Endothelial cell of umbilical vein (primary cell): ENCODE measurements around the gene SRRM2. TPM values are rescaled to one million over a fixed set of nuclear protein-coding genes. Genes with fewer than 3 reads are reported as not detected.

Source experiments
- BruUV-seq: library from RNA; stranded (reverse); fragments of 400-500 nt; replicated peaks from 2 replicates; lab custom pipeline; 2021; lab: Mats Ljungman, UMichigan
- CTCF ChIA-PET: fragments of 300-600, 350-600 bp; sonication (Branson Sonifier 250); formaldehyde crosslinking; loops from one replicate; lab custom pipeline; 2021; ENCODE audit warnings: antibody characterized with exemption, inconsistent platforms; lab: Charles Lee
- POLR2A ChIA-PET: fragments of 300-600, 350-600 bp; sonication (Branson Sonifier 250); formaldehyde crosslinking; loops from one replicate; lab custom pipeline; 2021; ENCODE audit warnings: antibody characterized with exemption, inconsistent platforms; lab: Charles Lee
- DNase-seq: peaks from one replicate; pipeline ENCODE4 v3.0.0-alpha.2; 2011; ENCODE audit warnings: low read depth, low spot score
- FAIRE-seq: peaks from 2 replicates; lab custom pipeline; 2011; peaks lifted over from hg19 to GRCh38; lab: Jason Lieb, UNC
- H2AFZ ChIP-seq: 2 replicates; pipeline ENCODE4 v1.6.0; 2012; ENCODE audit warnings: low read depth, low read length, control low read depth, inconsistent platforms
- H3K27ac ChIP-seq: 2 replicates; pipeline ENCODE4 v1.5.1; 2011; ENCODE audit warnings: low read depth, mild to moderate bottlenecking, control low read depth, low read length, moderate library complexity; ENCODE audit not compliant: insufficient read depth
- H3K27me3 ChIP-seq, 2 experiments: 2 replicates each; pipeline versions ENCODE4 v1.6.0 to v1.6.1; 2011; ENCODE audit warnings: low read length in 2 of 2, mixed read lengths in 1 of 2; ENCODE audit not compliant: control insufficient read depth in 2 of 2, insufficient read depth in 2 of 2
- H3K36me3 ChIP-seq, 2 experiments: 2 replicates in 1 of 2; 3 replicates in 1 of 2; pipeline ENCODE4 v1.5.1; 2011; ENCODE audit warnings: low read length in 2 of 2, mild to moderate bottlenecking in 1 of 2, moderate library complexity in 1 of 2; ENCODE audit not compliant: control insufficient read depth in 2 of 2, insufficient read depth in 2 of 2; ENCODE audit errors: extremely low read depth in 1 of 2
- H3K4me1 ChIP-seq: 3 replicates; pipeline ENCODE4 v1.5.1; 2011; ENCODE audit warnings: mild to moderate bottlenecking, low read length; ENCODE audit not compliant: control insufficient read depth, insufficient read depth; ENCODE audit errors: extremely low read depth
- H3K4me2 ChIP-seq: 2 replicates; pipeline ENCODE4 v1.6.1; 2011; ENCODE audit warnings: low read length, control low read depth, mixed read lengths; ENCODE audit not compliant: insufficient read depth
- H3K4me3 ChIP-seq, 3 experiments: fragments of 200-600 bp in 1 of 3; sonication (generic), shearing (Covaris generic) in 1 of 3; replicated peaks in 1 of 3; 2 replicates each; pipeline ENCODE4 v1.5.1; 2011 to 2016; ENCODE audit warnings: control low read depth in 3 of 3, low read length in 3 of 3, mild to moderate bottlenecking in 2 of 3, inconsistent platforms in 1 of 3, low read depth in 1 of 3, moderate library complexity in 1 of 3; ENCODE audit not compliant: insufficient read depth in 1 of 3
- H3K79me2 ChIP-seq: 2 replicates; pipeline ENCODE4 v1.6.0; 2012; ENCODE audit warnings: low read length, inconsistent platforms; ENCODE audit not compliant: control insufficient read depth, insufficient read depth
- H3K9ac ChIP-seq: replicated peaks from 2 replicates; pipeline ENCODE3; 2011; ENCODE audit warnings: low read length, control low read depth; ENCODE audit not compliant: insufficient read depth; ENCODE audit errors: extremely low read depth
- H3K9me1 ChIP-seq: replicated peaks from 3 replicates; pipeline ENCODE4 v1.6.0; 2011; ENCODE audit warnings: mild to moderate bottlenecking, low read length; ENCODE audit not compliant: control insufficient read depth, insufficient read depth; ENCODE audit errors: extremely low read depth
- H3K9me3 ChIP-seq: replicated peaks from 2 replicates; pipeline ENCODE4 v1.5.1; 2012; ENCODE audit warnings: low read length, inconsistent platforms; ENCODE audit not compliant: control insufficient read depth, insufficient read depth
- H4K20me1 ChIP-seq: replicated peaks from 2 replicates; pipeline ENCODE3; 2011; ENCODE audit warnings: mild to moderate bottlenecking, low read length; ENCODE audit not compliant: control insufficient read depth, insufficient read depth; ENCODE audit errors: extremely low read depth
- EZH2 ChIP-seq: IDR thresholded peaks from 2 replicates; pipeline ENCODE4 v1.6.1; 2012; ENCODE audit warnings: borderline replicate concordance, low read depth, mild to moderate bottlenecking, moderate library complexity, low read length, inconsistent platforms; ENCODE audit not compliant: severe bottlenecking
- FOS ChIP-seq: IDR thresholded peaks from 2 replicates; pipeline ENCODE4 v1.6.1; 2011; ENCODE audit warnings: mild to moderate bottlenecking, low read length, moderate library complexity, borderline replicate concordance; ENCODE audit not compliant: insufficient read depth
- GATA2 ChIP-seq: IDR thresholded peaks from 2 replicates; pipeline ENCODE4 v1.7.0; 2011; ENCODE audit warnings: low read depth, mild to moderate bottlenecking, moderate library complexity, mixed read lengths, low read length; ENCODE audit not compliant: insufficient read length, insufficient read depth
- JUN ChIP-seq: IDR thresholded peaks from 2 replicates; pipeline ENCODE4 v1.6.1; 2011; ENCODE audit warnings: borderline replicate concordance, low read depth; ENCODE audit not compliant: insufficient read length, insufficient read depth
- MAX ChIP-seq: IDR thresholded peaks from 2 replicates; pipeline ENCODE4 v1.6.1; 2011; ENCODE audit not compliant: insufficient read depth, insufficient read length
- MYC ChIP-seq: IDR thresholded peaks from one replicate; pipeline ENCODE4 v1.6.1; 2011; ENCODE audit warnings: mild to moderate bottlenecking, low read depth, low read length
- POLR2A ChIP-seq: IDR thresholded peaks from 2 replicates; pipeline ENCODE4 v1.6.1; 2012; ENCODE audit warnings: low read depth, mild to moderate bottlenecking, control low read depth, low read length
- POLR2AphosphoS5 ChIP-seq: IDR thresholded peaks from 2 replicates; pipeline ENCODE4 v1.6.1; 2012; ENCODE audit warnings: low read depth, mild to moderate bottlenecking, control low read depth, low read length, moderate library complexity; ENCODE audit not compliant: insufficient read depth
- dilution Hi-C: fragments of 300-500 bp; cut with MboI; formaldehyde crosslinking; loops from one replicate; pipeline ENCODE4 v1.15.0; 2019; ENCODE audit warnings: low sequenced_read_pairs; ENCODE audit not compliant: extremely low pct_ligation_motif_present
- intact Hi-C: fragments of 100-400 bp; cut with micrococcal nuclease; formaldehyde crosslinking; loops from one replicate; pipeline ENCODE4 v1.10.0; 2022
- polyA plus RNA-seq, 4 experiments: library from polyadenylated mRNA; depleted of rRNA in 3 of 4; stranded (reverse) in 3 of 4; unstranded in 1 of 4; fragments of >200 nt; gene quantifications; 2 replicates each; pipeline versions ENCODE4 v1.2.1 to v1.2.3, GENCODE V29; 2011 to 2012; ENCODE audit warnings: missing spikeins in 1 of 4
- total RNA-seq: library from RNA; stranded (reverse); gene quantifications from 2 replicates; pipeline ENCODE4 v1.2.3, GENCODE V29; 2021
- TF ChIP-seq, protein P1 (sequence below), 2 donors: IDR thresholded peaks; 1 replicate in 1 of 2; 2 replicates in 1 of 2; pipeline ENCODE4 v1.5.1; 2011; ENCODE audit warnings: low read length in 2 of 2, mild to moderate bottlenecking in 2 of 2, moderate library complexity in 2 of 2, control low read depth in 1 of 2, inconsistent platforms in 1 of 2, low read depth in 1 of 2; ENCODE audit not compliant: insufficient read depth in 1 of 2; ENCODE audit errors: extremely low read depth in 1 of 2

Gene SRRM2
- total and polyA plus RNA-seq, 2 donors (not counting 3 experiments of a cell fraction or from before 2014, with no cell fraction given) = 270 to 483 TPM

DNA sequence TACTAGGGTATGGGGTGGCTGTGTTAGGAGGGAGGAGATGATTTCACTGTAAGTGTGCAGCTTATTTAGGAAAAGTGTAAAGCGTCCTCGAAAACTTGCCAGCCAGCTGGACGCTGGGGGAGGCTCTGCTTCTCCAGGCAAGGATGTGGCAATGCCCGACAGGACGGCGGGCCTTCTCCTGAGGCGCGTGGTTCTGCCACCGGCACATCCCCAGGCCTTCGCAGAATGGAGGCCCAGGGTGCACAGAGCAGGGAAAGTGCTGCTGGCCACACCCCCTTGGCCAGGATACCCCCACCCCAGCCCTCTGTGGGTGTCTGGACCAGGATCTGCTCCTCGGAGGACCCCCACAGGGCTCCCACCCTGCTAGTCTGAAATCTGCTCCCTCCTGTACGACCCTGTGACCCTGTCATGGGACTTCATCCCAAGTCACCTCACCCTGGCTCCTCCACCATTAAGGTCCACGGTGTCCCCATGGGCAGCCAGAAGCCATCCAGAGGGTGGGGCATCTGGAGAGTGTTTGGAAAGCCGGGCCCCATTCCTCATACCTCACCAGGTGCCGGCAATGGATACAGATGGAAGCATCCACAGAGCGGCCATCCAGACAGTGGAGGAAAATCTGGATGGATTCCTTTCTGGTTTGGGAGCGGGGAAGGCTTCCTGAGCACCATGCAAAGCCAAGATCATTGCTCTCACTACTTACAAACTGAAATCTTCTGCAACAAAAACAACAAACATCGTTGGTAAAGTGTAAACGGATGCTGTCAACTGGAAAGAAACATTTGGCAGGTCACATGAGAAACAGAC is 9.2 kb upstream of the SRRM2 start:
- Histone ChIP-seq H3K4me3 (no peak overlapping the region), H3K4me2 (no peak overlapping the region), H2AFZ (no peak overlapping the region), H3K9ac (no peak overlapping the region), H3K9me1 (no peaks in the 10 kb centered on the region), H3K36me3 (no peaks in the 10 kb centered on the region), H3K27me3 (no peaks in the 10 kb centered on the region), H3K27ac (no peak overlapping the region), H3K9me3 (no peaks in the 10 kb centered on the region), H3K79me2 (no peaks in the 10 kb centered on the region), H4K20me1 (no peaks in the 10 kb centered on the region), H3K4me1 (no peaks in the 10 kb centered on the region)
- DNase-seq (no peak), FAIRE-seq (no peak)
- no TSS peak for BruUV-seq
- dilution Hi-C loops = no loop called here
- ChIA-PET CTCF (no interaction called here), POLR2A (no interaction called here)
- intact Hi-C loops = no loop called here
- no peak for TF ChIP-seq JUN
- no peak for TF ChIP-seq GATA2
- no peak for TF ChIP-seq EZH2
- no peak for TF ChIP-seq POLR2AphosphoS5
- no peak for TF ChIP-seq POLR2A
- no peak for TF ChIP-seq MYC

- no peaks in the 10 kb centered on the region for H3K79me2 ChIP-seq
- TF ChIP-seq FOS (no peak), POLR2A (no peak), POLR2AphosphoS5 (no peak), JUN (no peak), EZH2 (no peak), MYC (no peak), MAX (no peak), GATA2 (no peak)
- TF ChIP-seq, protein P1, sequence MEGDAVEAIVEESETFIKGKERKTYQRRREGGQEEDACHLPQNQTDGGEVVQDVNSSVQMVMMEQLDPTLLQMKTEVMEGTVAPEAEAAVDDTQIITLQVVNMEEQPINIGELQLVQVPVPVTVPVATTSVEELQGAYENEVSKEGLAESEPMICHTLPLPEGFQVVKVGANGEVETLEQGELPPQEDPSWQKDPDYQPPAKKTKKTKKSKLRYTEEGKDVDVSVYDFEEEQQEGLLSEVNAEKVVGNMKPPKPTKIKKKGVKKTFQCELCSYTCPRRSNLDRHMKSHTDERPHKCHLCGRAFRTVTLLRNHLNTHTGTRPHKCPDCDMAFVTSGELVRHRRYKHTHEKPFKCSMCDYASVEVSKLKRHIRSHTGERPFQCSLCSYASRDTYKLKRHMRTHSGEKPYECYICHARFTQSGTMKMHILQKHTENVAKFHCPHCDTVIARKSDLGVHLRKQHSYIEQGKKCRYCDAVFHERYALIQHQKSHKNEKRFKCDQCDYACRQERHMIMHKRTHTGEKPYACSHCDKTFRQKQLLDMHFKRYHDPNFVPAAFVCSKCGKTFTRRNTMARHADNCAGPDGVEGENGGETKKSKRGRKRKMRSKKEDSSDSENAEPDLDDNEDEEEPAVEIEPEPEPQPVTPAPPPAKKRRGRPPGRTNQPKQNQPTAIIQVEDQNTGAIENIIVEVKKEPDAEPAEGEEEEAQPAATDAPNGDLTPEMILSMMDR (IDR thresholded peaks at IDR 0.05; ENCODE audit: extremely low read depth in 1 of 2, insufficient read depth in 1 of 2, low read depth in 1 of 2, low read length in 2 of 2) = no peak
- H4K20me1 ChIP-seq = no peaks in the 10 kb centered on the region
- H3K9me3 ChIP-seq = no peaks in the 10 kb centered on the region
- intact Hi-C loops (no loop called here), dilution Hi-C loops (no loop called here)
- no peak for DNase-seq
- no peak overlapping the region for H2AFZ ChIP-seq
- BruUV-seq = no TSS peak
- no peaks in the 10 kb centered on the region for H3K36me3 ChIP-seq
- no peak for FAIRE-seq
- H3K9ac ChIP-seq = no peak overlapping the region
- no peaks in the 10 kb centered on the region for H3K4me1 ChIP-seq
- no peaks in the 10 kb centered on the region for H3K9me1 ChIP-seq
- H3K27ac ChIP-seq = no peak overlapping the region
- no peaks in the 10 kb centered on the region for H3K27me3 ChIP-seq
- ChIA-PET POLR2A (no interaction called here), CTCF (no interaction called here)
- H3K4me3 ChIP-seq = no peak overlapping the region
- H3K4me2 ChIP-seq = no peak overlapping the region
Measured at GRCh38 chr16:2744711-2745110, 7.7 kb upstream of the SRRM2 start.
